Activated CD4-positive, alpha-beta memory T cell treated with anti-CD3 and anti-CD28 coated beads for 36 hours (primary cell): ENCODE results near the gene POLR3H. TPM values are rescaled to one million over a fixed set of nuclear protein-coding genes. Genes with fewer than 3 reads are reported as not detected.

Experiments
- total RNA-seq, 2 experiments: library from RNA; stranded (reverse); gene quantifications; one replicate each; pipeline ENCODE4 v1.2.3, GENCODE V29; 2021

POLR3H gene
- total RNA-seq, 2 experiments from 2014 or later = 23.3 to 23.8 TPM

Other genes with a start within 250 kb of the POLR3H start
- 10 to 100 TPM; 37.7 to 39.3 TPM for gene ZC3H7B, start 242.9 kb downstream of the POLR3H start, total RNA-seq
- 1 to 10 TPM; 1.4 to 1.6 TPM for gene TEF, start 162.5 kb downstream of the POLR3H start, total RNA-seq
- gene TOB2, start 97.7 kb downstream of the POLR3H start, total RNA-seq = 10 to 100 TPM; 34.2 TPM
- 10 to 100 TPM; 55.4 to 60.0 TPM for gene PHF5A, start 75.8 kb downstream of the POLR3H start, total RNA-seq
- 100 to 1,000 TPM; 103 to 105 TPM for gene ACO2, start 75.4 kb downstream of the POLR3H start, total RNA-seq
- gene CSDC2, start 16.5 kb upstream of the POLR3H start, total RNA-seq = not detected
- gene PMM1, start 45.4 kb upstream of the POLR3H start, total RNA-seq = 10 to 100 TPM; 45.1 to 46.4 TPM
- gene DESI1, start 76.6 kb upstream of the POLR3H start, total RNA-seq = 10 to 100 TPM; 55.5 to 57.9 TPM
- 100 to 1,000 TPM; 403 to 409 TPM for gene XRCC6, start 76.8 kb upstream of the POLR3H start, total RNA-seq
- gene SNU13, start 144.4 kb upstream of the POLR3H start, total RNA-seq = 100 to 1,000 TPM; 236 to 242 TPM
- gene MEI1, start 155.0 kb upstream of the POLR3H start, total RNA-seq = 10 to 100 TPM; 51.3 to 52.3 TPM